Uterus (tissue), 2 donors: Measurements from ENCODE around the gene STK32C.

Experiments used
- CTCF ChIP-seq, 4 experiments: fragments of 200-600 bp in 2 of 4; fragments of 450-650 bp in 2 of 4; sonication (generic) in 2 of 4; IDR thresholded peaks; one replicate each; pipeline ENCODE4 v1.5.1; 2016 to 2019; ENCODE audit warnings: antibody characterized with exemption in 4 of 4, mild to moderate bottlenecking in 2 of 4, moderate library complexity in 1 of 4
- POLR2A ChIP-seq, 2 donors: fragments of 450-650 bp; IDR thresholded peaks; one replicate each; pipeline ENCODE4 v1.6.1; 2016; ENCODE audit warnings: antibody characterized with exemption in 2 of 2, mild to moderate bottlenecking in 1 of 2, moderate library complexity in 1 of 2

- TF ChIP-seq POLR2A (IDR thresholded peaks at IDR 0.05) (no peak), CTCF (IDR thresholded peaks at IDR 0.05) (no peak)
Measured at GRCh38 chr10:132354356-132355094, 46.8 kb upstream of the STK32C start.
